GOT3 (cell line): ENCODE measurements around the gene CAPZA1.
"Not testable (repeated sequence)": the region's sequence is repeated elsewhere in the genome, so short reads cannot be mapped to it uniquely, and the experiment has no call there.

Experiments
- DNase-seq: peaks from one replicate; lab custom pipeline; 2025; ENCODE audit warnings: mixed read lengths; lab: John Stamatoyannopoulos, UW

CAPZA1 gene

DNA sequence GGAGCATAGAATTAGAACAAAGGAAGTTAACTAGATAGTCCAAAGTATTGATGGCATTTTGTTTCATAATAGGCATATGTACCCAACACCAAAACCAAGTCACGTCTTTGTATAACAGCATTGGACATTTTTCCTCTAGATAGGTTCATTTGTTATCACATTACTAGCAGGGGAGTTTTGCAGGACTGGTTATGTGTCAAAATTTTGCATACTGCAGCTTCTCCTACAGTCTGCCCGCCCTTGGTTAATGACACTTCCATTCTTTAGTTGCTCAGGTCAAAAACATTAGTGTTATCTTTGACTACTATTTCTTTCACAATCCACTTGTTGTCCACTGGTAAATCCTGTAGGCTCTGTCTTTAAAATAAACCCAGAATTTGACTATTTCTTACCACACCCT lies 8.9 kb downstream of the CAPZA1 start:
- no peak for DNase-seq

DNA sequence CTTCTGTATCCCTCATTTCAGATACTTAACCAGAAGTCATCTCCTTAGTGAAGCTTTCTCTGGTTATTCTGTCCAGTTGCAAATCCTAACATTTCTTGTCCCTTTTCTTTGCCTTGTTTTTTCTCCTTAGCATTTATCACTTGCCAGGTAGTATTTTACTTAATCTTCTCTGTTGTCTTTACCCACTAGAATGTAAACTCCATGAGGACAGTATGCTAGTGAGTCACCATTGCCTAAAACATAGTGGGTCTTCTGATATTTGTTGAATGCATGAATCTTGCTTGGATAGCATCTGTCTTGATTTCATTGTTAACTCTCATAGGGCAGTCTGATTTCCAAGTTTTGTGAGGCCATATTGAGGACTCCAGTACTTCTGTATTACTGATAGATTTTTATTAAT lies 9.6 kb downstream of the CAPZA1 start:
- DNase-seq, result no peak

DNA sequence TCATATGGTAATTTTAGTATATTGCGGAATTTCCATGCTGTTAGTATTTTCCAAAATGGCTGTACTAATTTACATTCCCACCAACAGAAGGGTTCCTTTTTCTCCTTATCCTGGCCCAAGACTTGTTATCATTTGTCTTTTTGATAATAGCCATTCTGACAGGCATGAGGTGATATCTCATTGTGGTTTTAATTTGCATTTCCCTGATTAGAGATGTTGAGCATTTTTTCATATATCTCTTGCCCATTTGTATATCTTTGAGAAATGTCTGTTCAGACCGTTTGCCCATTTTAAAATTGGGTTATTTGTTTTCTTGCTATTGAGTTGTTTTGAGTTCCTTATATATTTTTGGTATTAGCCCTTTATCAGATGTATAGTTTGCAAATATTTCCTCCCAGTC lies 14.0 kb downstream of the CAPZA1 start:
- no peak for DNase-seq

DNA sequence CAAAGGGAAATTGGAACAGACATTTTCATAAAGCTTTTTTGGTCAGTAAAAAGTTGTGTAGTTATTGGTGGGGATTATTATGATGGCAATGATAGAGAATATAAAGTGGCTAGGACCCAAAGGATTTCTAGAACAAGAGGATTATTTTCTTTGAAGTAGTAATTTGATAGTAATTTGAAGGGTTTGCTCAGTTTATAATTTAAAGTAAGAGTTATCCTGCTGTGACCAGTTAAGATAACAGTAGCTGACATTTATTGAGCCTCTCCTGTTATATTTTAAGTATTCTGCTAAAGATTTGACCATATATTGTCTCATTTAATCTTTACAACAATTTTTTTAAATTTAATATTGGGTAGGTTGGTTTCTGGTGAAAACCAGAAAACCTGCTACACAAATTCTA lies 14.7 kb downstream of the CAPZA1 start:
- DNase-seq, result no peak

DNA sequence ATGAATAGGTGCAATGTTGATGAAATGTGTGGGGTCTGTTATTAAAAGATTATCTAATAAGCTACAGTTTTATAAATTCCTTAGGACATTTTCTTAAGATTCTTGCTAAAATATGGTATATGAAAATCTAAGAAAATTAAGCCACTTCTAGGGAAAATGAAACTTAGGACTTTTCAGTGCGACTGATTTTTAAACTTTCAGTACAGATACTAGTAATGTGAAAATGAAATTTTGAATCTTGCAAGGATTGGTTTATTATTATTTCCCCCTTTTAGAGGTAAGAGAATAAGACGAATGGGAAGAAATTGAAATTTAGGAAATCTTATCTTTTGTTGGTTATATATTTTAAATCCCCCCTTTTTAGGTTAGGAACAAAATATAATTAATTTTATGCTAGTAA lies 16.4 kb downstream of the CAPZA1 start:
- no peak for DNase-seq

DNA sequence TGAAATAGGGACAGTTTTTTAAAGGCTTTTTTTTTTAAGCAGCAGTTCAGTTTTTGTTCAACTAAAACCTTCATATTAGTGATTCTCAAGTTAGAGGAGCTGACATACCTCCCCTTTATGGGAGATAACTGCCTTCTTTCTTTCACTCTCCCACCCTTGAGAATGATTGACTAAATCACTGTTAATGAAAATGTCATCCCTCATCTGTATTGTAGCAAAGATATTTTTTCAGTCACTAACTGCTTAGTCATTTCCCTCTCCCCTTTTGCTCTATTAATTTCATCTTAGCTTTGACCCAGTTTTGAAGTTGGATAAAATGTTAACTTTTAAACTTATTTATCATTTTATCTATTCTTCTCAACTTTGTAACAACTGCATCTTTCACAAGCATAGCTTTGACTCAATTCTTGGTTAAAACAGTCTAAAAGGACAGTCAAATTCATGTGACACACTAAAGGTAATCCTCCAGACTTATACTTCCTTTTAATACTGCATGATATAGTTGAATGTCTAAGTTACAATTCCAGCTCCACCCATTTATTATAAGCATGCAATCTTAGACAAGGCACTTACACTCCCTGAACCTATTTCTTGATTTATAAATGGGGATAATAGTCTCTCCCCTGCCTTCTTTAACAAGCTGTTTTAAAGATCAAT lies 17.1 kb downstream of the CAPZA1 start:
- no peak for DNase-seq

DNA sequence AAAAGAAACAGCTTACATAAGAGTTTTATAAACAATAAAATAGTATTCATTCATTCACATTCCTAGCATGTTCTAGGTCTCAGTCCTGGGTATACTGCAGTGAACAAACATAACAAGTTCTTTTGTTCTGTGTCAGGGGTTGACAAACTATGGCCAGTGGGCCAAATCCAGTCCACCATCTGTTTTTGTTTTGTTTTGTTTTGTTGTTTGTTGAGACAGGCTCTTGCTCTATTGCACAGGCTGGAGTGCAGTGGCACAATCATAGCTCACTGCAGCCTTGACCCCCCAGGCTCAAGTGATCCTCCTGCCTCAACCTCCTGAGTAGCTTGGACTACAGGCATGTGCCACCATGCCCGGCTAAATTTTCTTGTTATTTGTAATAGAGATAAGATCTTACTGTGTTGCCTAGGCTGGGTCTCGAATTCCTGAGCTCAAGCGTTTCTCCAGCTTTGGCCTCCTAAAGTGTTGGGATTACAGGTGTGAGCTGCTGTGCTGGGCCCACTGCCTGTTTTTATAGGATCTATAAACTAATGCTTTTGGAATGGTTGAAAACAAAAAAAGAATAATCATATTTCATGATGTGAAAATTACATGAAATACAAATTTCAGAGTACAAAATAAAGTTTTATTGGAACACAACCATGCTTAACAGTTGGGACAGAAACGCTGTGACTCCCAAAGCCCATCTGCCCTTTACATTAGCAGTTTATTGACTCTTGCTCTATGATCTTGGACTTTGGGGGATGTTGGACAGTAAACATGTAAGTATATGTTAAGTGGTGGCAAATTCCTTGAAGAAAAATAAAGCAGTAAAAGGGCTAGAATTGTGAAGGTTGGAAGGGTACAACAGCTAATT lies 17.9 kb downstream of the CAPZA1 start:
- DNase-seq, result no peak

DNA sequence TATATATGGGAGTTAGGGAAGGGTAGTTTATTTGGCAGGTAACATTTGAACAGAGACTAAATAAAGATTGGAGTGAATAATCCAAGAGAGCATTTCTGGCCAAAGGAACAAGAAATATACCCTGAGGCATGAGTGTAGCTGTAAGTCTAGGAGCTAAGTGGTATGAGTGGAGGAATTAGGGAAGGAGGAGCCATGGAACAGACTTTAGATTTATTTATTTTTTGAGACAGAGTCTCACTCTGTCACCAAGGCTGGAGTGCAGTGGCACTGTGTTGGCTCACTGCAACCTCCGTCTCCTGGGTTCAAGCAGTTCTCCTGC lies 18.4 kb downstream of the CAPZA1 start:
- no peak for DNase-seq

DNA sequence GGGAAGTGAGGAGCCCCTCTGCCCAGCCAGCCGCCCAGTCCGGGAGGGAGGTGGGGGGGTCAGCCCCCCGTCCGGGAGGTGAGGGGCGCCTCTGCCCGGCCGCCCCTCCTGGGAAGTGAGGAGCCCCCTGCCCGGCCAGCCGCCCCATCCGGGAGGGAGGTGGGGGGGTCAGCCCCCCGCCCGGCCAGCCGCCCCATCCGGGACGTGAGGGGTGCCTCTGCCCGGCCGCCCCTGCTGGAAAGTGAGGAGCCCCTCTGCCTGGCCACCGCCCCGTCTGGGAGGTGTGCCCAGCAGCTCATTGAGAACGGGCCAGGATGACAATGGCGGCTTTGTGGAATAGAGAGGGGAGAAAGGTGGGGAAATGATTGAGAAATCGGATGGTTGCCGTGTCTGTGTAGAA lies 20.8 kb downstream of the CAPZA1 start:
- not testable (repeated sequence) for DNase-seq

DNA sequence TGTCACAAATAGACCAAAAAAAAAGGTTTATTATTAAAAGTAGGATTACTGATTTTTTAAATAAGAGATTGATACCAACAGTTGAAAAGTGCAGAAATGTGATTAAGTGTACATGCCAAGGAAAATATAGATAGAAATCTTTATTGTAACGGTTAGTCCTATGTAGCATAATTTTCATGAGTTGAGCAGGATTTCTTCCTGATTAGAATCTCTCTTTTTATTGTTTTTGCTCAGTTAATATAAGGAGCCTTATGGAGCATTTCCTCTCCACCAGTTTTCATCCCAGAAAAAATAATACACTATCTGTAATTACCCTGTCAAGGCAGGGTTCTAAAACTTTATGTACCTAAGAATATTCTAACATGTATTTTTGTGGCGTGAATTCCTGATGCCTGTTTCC lies 23.4 kb downstream of the CAPZA1 start:
- DNase-seq, result no peak

DNA sequence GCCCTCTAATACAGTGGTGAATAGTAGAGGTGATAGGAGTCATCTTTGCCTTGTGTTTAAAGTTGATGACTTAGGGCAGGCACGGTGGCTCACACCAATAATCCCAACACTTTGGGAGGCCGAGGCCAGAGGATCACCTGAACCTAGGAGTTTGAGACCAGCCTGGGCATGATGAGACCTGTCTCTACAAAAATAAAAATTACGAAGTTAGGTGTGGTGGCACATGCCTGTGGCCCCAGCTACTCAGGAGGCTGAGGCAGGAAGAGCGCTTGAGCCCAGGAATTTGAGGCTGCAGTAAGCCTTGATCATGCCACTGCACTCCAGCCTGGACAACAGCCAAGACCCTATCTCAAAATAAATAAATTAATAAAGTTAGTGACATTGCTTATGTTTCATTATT lies 26.6 kb downstream of the CAPZA1 start:
- no peak for DNase-seq

DNA sequence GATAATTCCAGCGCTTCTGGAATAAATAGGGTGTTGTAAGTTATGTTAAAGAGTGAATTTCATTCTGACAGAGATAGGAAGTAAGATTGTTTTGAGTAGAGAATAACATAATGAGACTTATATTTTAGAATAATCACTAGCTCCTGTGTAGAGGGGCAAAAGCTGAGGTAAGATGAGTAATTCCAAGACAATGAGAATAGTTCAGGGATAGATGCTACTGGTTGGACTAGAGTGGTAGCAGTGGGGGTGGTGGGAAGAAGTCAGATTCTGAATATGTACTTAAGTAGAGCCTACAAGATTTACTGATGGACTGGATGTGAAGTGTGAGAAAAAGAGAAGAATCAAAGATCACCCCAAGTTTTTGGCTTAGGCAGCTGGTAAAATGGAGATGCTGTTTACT lies 31.6 kb downstream of the CAPZA1 start:
- no peak for DNase-seq

DNA sequence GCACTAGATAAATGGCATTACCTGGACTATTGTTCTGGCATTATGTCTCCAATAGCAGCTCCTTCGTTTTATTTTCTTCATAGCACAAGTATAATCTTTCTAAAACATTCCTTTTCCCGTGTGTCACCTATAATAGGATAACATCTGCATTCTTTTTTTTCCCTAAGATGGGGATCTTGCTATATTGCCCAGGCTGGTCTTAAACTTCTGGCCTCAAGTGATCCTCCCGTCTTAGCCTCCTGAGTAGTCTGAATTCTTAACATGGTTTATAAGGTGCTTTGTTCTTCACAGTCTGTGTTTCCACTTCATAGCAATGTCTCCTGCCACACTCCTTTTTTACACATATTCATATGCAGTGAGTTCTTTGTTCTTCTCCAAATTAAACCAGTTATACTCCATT lies 46.2 kb downstream of the CAPZA1 start:
- no peak for DNase-seq

DNA sequence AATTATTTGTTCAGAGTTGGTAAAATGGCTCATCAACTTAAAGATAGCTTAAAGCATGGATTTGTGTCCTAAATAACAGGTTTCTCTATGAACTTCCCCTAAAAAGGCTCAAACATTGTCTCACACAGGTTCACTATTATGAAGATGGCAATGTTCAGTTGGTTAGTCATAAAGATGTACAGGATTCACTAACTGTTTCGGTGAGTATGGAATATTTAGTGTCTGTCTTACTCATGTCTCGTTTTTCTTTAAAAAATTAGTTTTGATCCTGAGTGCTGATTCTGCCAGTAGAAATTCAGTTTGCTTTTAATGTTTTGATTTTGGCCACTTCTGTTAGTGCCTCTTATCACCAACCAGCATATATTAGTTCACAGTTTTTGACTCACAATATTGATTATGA lies 47.3 kb downstream of the CAPZA1 start:
- no peak for DNase-seq

DNA sequence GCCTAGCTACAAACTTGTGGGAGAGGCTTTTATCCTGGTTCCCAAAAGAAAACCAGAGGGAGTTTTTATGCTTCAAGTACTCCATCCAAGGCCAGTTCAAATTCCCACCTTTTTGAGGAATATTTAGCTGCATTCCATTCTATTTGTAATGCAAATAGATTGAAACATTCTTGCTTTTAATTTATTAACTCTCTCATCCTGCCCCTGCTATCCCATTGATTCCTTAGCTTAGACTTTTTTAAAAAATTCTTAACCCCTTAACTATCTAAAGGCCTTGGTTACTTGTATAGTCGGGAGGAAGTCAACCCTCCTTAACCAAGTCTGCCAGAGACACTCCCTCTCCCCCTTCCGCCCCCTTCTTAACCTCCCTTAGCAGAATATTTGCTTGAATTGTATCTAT lies 52.4 kb downstream of the CAPZA1 start:
- no peak for DNase-seq

DNA sequence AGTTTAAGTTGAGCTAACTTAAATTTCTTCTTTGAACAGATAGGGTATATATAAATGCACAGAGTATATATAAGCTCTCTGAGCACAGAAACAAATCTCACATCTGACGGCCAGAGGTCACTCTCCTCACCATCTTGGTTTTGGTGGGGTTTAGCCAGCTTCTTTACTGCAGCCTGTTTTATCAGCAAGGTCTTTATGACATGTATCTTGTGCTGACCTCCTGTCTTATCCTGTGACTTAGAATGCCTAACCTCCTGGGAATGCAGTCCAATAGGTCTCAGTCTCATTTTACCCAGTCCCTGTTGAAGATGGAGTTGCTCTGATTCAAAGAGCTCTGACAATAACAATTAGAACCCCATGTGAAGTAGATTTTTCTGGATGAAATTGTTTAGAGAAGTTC lies 53.2 kb downstream of the CAPZA1 start:
- no peak for DNase-seq

DNA sequence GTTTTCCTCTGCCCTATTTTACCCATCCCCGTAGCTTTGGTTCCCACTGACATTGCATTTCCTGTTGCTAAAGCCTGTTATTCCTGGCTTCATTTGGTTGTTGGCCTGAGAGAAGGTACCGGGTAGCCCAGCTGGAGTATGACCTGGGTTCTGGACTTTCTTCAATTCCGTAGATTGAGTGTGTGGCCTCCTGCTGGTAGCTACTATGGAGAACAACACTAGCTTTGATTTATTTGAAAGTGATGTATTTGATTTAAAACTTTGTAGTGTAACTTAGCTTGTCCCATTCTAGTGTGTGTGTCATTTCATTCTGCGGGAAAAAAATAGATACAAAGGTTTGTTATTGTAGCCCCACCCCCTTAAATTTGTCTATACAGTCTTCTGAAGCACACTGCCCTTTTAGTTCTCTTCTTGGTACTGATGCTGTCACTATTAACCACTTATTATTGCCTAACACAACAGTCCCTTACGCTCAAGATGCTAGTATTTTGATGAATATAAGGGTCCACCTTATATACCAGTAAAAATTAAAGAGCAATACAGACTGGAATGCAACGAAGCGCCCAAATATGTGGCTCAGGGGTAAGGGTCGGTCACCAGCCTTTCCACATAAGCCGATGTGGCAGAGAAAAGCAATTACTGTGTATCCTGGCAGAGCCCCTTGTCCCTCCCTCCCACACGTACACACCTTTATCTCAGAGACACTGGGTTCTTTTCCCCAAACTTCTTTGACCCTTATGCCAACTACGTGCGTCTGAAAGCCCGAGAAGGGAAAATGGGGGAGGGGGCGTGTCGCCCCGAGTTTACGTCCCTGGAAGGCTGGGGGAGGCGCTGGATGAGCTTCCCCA lies 54.2 kb downstream of the CAPZA1 start:
- no peak for DNase-seq

DNA sequence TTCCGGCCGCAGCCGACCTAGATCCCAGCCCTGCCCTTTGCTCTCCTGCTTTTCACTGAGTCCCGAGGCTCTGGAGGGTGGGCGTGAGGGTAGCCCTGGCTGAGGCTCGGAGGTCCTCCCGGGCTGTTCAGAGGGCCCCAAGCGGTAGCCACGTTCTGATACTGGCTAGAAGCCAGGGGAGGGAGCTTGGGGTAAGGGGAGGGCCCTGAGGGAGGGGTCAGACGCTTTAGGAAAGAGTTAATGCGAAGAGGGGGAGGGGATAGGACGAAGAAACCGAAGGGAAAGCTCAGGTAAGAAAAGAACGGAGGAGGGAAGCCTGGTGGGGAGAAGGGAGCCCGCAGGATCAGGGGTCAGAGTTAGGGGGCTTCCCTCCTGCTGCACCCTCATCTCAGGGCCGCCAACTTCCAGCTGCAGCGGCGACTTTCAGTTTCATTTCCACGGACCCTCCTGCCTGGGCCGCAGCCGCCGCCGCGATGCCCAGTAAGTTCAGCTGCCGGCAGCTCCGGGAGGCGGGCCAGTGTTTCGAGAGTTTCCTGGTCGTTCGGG lies 54.9 kb downstream of the CAPZA1 start, which contains the start of gene MOV10:
Gene MOV10, plus strand, starts transcription at position 220 of the 546 bp plus-strand sequence. Its CDS starts 254 bp downstream, at position 474.
- DNase-seq, result no peak

DNA sequence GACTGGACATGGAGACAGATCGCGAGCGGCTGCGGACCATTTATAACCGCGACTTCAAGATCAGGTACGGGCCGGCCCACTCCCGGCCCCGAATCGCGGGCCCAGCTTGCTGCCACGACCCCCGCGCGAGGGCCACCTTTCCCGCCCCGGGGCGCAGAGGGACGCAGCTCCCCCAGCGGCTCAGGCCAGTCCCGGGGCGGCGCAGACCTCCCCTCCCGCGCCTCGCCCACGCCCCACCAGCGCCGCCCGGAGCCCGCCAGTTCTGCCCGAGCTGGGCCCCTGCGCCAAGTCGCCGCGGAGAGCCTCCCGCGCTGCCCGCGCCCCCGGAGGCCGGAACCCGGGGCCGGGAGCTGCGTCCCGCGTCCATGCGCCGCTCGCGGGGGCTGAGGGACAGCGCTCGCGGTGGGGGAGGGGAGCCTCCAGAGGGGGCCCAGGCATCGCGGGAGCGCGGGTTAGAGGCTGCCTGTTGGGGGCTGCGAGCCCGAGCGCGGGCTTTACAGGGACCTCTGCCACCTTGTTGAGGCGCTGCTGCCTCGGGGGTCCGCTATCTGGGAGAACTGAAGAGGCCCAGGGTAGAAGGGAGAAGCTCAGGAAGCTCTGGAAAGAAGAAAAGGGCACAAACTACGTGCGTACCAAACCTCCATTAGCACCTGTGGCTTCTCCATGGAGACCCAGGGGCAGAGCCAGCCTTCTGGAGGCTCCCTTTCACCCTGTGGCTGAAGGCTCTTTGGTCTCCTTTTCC lies 55.5 kb downstream of the CAPZA1 start:
- no peak for DNase-seq

DNA sequence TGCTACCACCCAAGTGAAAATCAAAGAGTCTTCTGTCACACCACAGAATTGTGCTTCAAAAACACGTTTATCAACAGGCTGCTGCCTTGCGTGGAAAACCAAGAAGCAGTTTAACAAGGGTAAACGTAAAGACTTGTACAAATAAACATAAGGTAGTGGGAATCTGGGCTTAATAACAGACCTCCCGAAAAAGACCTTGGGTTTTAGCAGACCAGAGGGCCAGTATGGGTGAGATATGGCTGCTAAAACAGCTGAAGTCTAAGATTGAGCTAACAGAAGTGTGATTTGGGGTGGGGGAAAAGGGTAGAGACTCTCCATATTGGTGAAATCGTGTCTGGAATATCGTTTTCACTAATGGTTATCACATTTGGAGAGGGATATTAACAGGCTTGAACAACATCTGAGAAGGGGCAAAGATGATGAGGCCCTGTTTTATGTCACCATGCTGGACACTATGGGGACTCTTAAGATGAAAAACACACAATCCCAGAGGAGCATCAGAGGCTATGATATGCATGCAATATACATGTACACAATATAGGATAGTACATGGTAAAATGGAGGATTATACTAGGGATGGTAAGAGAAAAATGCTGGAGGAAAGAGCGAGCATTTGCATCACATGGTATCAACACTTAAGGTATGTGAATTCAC lies 56.2 kb downstream of the CAPZA1 start:
- no peak for DNase-seq

DNA sequence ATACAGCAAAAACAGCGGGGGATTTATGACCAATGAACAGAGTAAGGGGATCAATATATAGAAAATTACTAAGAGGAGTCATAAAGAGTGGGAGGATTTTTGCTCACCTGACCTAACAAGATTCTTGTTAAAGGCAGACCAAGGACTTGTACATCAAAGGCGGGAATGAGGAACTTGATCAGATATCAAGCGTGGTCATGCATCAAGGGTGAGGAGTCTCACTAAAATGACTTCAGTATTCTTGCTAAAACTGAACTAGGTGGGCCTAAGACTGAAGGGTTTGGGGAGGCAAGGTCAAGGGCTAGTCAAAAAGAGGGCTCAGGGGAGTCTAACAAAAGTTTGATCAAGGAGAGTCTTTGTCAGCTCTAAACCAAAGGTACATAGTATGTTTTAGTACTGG lies 56.9 kb downstream of the CAPZA1 start:
- no peak for DNase-seq
